ENCODE measurements around the gene FAM98A.

GRCh38 chr2:33617989-33618388 lies 18.9 kb upstream of the FAM98A start:
- TF ChIP-seq POLR2A (IDR thresholded peaks at IDR 0.05): no peak
- no peak for TF ChIP-seq CTCF (IDR thresholded peaks at IDR 0.05)
- no peak for TF ChIP-seq EP300 (IDR thresholded peaks at IDR 0.05)

Measured in ovary (tissue), 3 donors.